BE2C (cell line): ENCODE data around the gene RIN3.

Experiments used
- DNase-seq: peaks from one replicate; pipeline ENCODE4 v3.0.0-alpha.2; 2020
- H3K27me3 ChIP-seq: fragments of 250-450 bp; sonication (Bioruptor Pico); 2 replicates; pipeline ENCODE4 v1.5.1; 2020; ENCODE audit warnings: mild to moderate bottlenecking
- H3K36me3 ChIP-seq: fragments of 250-450 bp; sonication (Bioruptor Pico); 2 replicates; pipeline ENCODE4 v1.5.1; 2020; ENCODE audit warnings: mild to moderate bottlenecking
- H3K4me1 ChIP-seq: fragments of 250-450 bp; sonication (Bioruptor Pico); 2 replicates; pipeline ENCODE4 v1.5.1; 2020
- H3K4me3 ChIP-seq: 2 replicates; pipeline ENCODE4 v1.5.1; 2011; ENCODE audit warnings: low read depth, low read length
- H3K9me3 ChIP-seq: fragments of 250-450 bp; sonication (Bioruptor Pico); 2 replicates; pipeline ENCODE4 v1.5.1; 2020
- CTCF ChIP-seq: IDR thresholded peaks from 2 replicates; pipeline ENCODE4 v1.5.1; 2012; ENCODE audit warnings: mild to moderate bottlenecking, low read depth, low read length

Gene RIN3

GRCh38 chr14:92502541-92503286 lies 10.9 kb upstream of the RIN3 start:
- TF ChIP-seq CTCF = no peak
- H3K36me3 ChIP-seq = no peaks in the 10 kb centered on the region
- 0 out of 2 replicates have a peak, but pooled peaks cover 3% of the 10 kb centered on the region for H3K27me3 ChIP-seq
- no peaks in the 10 kb centered on the region for H3K4me1 ChIP-seq
- H3K4me3 ChIP-seq = no peak overlapping the region
- H3K9me3 ChIP-seq = no peaks in the 10 kb centered on the region; the same call in 1 of the 2 replicates
- no peak for DNase-seq

- TF ChIP-seq CTCF = no peak
These were observed 9.7 kb upstream of the RIN3 start for GRCh38 chr14:92503756-92504491.

GRCh38 chr14:92505826-92506225 lies 7.8 kb upstream of the RIN3 start:
- Histone ChIP-seq H3K4me3 (no peak overlapping the region), H3K36me3 (no peaks in the 10 kb centered on the region), H3K4me1 (no peaks in the 10 kb centered on the region), H3K9me3 (no peaks in the 10 kb centered on the region; the same call in 1 of the 2 replicates), H3K27me3 (peaks cover 7% of the 10 kb centered on the region; the same call in 1 of the 2 replicates)
- TF ChIP-seq CTCF = no peak
- no peak for DNase-seq

More at GRCh38 chr14:92503756-92504491, 9.7 kb upstream of the RIN3 start:
- no peak overlapping the region for H3K4me3 ChIP-seq
- no peaks in the 10 kb centered on the region; the same call in 1 of the 2 replicates for H3K9me3 ChIP-seq
- H3K36me3 ChIP-seq = no peaks in the 10 kb centered on the region
- no peak for DNase-seq
- peaks cover 10% of the 10 kb centered on the region; the same call in 1 of the 2 replicates for H3K27me3 ChIP-seq
- H3K4me1 ChIP-seq = no peaks in the 10 kb centered on the region

GRCh38 chr14:92506231-92506630 lies 7.3 kb upstream of the RIN3 start:
- no peaks in the 10 kb centered on the region for H3K4me1 ChIP-seq
- H3K27me3 ChIP-seq = peaks cover 7% of the 10 kb centered on the region; the same call in 1 of the 2 replicates
- no peaks in the 10 kb centered on the region; the same call in 1 of the 2 replicates for H3K9me3 ChIP-seq
- H3K4me3 ChIP-seq = no peak overlapping the region
- no peak for TF ChIP-seq CTCF
- no peak for DNase-seq
- no peaks in the 10 kb centered on the region for H3K36me3 ChIP-seq

GRCh38 chr14:92507174-92507768 lies 6.3 kb upstream of the RIN3 start:
- no peak for TF ChIP-seq CTCF
- no peak overlapping the region for H3K4me3 ChIP-seq
- H3K4me1 ChIP-seq = no peaks in the 10 kb centered on the region
- no peak for DNase-seq
- no peaks in the 10 kb centered on the region for H3K9me3 ChIP-seq
- H3K36me3 ChIP-seq = no peaks in the 10 kb centered on the region
- H3K27me3 ChIP-seq = peaks cover 7% of the 10 kb centered on the region; the same call in 1 of the 2 replicates
